ENCODE results near the gene GALK2. TPM values are rescaled to one million over a fixed set of nuclear protein-coding genes. Genes with fewer than 3 reads are reported as not detected.
A peak's percentile ranks its signal among the peaks of the same experiment; 100 is the strongest.
"Not testable (repeated sequence)": the region's sequence is repeated elsewhere in the genome, so short reads cannot be mapped to it uniquely, and the experiment has no call there.

The GALK2 gene
- total RNA-seq, 2 experiments from 2014 or later, result 23.1 to 24.6 TPM

DNA sequence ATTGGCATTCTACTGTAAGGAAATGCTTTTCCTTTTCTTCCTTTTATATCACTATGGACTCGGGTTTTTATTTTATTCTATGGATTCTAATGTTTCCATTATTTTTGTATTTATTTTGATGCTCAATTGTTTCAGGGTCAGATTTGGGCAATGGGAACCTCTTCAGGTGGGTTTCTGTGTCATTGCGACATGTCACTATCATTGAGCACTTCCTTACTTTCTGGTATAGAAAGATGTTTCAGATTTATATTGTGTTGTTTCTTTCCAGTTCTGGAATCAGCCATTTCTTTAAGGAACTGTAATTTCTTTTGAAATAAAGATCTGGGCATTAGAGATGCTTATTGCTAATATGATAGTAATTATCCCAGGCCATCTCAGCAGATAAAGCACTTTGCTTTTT, 21.8 kb downstream of the GALK2 start:
- POLR2A ChIA-PET, result no interaction called here
- Mint-ChIP-seq H3K27ac (no peak overlapping the region), H3K36me3 (ENCODE audit: low read depth) (peaks cover 3% of the 10 kb centered on the region), H3K4me1 (ENCODE audit: low read depth) (peaks cover 3% of the 10 kb centered on the region), H3K27me3 (ENCODE audit: low read depth) (no peaks in the 10 kb centered on the region), H3K4me3 (no peak overlapping the region), H3K9me3 (ENCODE audit: insufficient read depth) (no peaks in the 10 kb centered on the region)
- DNase-seq (no peak), ATAC-seq (no peak)
- CTCF ChIA-PET, result no interaction called here

DNA sequence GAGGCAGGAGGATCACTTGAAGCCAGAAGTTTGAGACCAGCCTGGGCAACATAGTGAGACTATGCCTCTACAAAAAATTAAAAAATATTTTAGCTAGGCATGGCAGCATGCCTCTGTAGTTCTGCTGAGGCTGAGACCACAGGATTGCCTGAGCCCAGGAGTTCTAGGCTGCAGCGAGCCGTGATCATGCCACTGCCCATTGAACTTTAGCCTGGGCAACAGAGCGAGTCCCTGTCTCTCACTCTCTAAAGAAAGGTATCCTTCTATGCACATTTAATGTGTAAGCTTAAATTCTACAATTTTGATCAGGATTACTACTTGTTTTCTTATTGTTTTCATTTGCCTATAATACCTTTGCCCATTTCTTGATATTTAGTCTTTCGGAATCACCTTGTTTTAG, 26.8 kb downstream of the GALK2 start:
- Mint-ChIP-seq H3K4me1 (ENCODE audit: low read depth) (peaks cover 3% of the 10 kb centered on the region), H3K9me3 (ENCODE audit: insufficient read depth) (no peaks in the 10 kb centered on the region), H3K4me3 (no peak overlapping the region), H3K27ac (no peak overlapping the region), H3K36me3 (ENCODE audit: low read depth) (peaks cover 7% of the 10 kb centered on the region), H3K27me3 (ENCODE audit: low read depth) (no peaks in the 10 kb centered on the region)
- ChIA-PET POLR2A (no interaction called here), CTCF (interaction anchor here (0.8 to 1.1 kb wide), 2 partner anchors 10 to 51 kb away, joined by 3 read pairs; no protein-coding TSS in a partner anchor)
- ATAC-seq, result no peak
- DNase-seq, result no peak

DNA sequence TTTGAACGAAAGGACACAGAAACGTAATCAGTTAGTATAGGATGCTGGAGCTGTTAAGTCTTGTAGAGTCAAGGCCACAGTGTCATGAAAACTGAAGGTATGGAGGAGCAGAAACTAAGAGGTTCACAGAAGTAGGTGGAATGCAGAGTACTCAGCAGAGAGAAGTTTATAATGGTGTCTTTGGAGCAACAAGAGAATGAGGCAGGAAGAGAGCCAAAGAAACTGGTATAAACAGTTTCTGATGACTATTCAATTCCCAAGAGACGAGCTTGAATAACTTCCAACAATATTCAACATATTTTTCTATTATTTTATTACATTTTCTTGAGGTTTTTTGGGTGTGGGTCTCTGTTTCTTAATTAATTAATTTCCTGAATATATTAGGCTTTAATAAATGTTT, 29.6 kb downstream of the GALK2 start:
- DNase-seq, result no peak
- ATAC-seq, result no peak
- Mint-ChIP-seq H3K36me3 (ENCODE audit: low read depth) (peaks cover 29% of the 10 kb centered on the region), H3K27ac (no peak overlapping the region), H3K27me3 (ENCODE audit: low read depth) (no peaks in the 10 kb centered on the region), H3K4me3 (no peak overlapping the region), H3K9me3 (ENCODE audit: insufficient read depth) (peaks cover 5% of the 10 kb centered on the region), H3K4me1 (ENCODE audit: low read depth) (peaks cover 3% of the 10 kb centered on the region)
- ChIA-PET POLR2A (no interaction called here), CTCF (no interaction called here)

DNA sequence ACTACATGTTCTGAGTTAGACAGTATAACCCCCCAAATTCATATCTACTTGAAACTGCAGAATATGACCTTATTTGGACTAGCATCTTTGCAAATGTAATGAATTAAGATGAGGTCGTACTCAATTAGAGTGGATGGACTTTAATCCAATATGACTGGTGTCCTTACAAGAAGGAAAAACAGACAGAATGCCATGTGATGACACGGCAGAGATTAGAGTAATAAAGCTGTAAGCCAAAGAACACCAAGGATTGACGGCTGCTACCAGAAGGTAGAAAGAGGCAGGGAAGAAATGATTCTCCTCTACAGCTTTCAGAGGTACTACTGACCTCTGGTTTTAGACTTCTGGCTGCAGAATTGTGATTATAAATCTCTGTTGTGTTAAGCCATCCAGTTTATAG, 30.3 kb downstream of the GALK2 start:
- POLR2A ChIA-PET, result no interaction called here
- Mint-ChIP-seq H3K27ac (no peak overlapping the region), H3K4me1 (ENCODE audit: low read depth) (peaks cover 3% of the 10 kb centered on the region), H3K9me3 (ENCODE audit: insufficient read depth) (peaks cover 9% of the 10 kb centered on the region), H3K4me3 (no peak overlapping the region), H3K36me3 (ENCODE audit: low read depth) (peaks cover 36% of the 10 kb centered on the region), H3K27me3 (ENCODE audit: low read depth) (no peaks in the 10 kb centered on the region)
- CTCF ChIA-PET, result no interaction called here
- no peak for DNase-seq
- no peak for ATAC-seq

DNA sequence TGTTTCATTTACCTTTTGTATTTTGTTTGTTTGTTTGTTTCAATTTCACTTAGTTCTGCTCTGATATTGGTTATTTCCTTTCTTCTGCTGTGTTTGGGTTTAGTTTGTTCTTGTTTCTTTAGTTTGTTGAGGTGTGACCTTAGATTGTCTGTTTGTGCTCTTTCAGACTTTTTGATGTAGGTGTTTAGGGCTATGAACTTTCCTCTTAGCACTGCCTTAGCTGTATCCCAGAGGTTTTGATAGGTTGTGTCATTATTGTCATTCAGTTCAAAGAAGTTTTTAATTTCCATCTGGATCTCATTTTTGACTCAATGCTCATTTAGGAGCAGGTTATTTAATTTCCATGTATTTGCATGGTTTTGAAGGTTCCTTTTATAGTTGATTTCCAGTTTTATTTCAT, 38.1 kb downstream of the GALK2 start:
- H3K27ac Mint-ChIP-seq; CTCF ChIA-PET; ATAC-seq; DNase-seq; H3K4me3 Mint-ChIP-seq; H3K4me1 Mint-ChIP-seq (ENCODE audit: low read depth); H3K27me3 Mint-ChIP-seq (ENCODE audit: low read depth): not testable (repeated sequence)
- peaks cover 52% of the 10 kb centered on the region for H3K9me3 Mint-ChIP-seq (ENCODE audit: insufficient read depth)
- peaks cover 72% of the 10 kb centered on the region for H3K36me3 Mint-ChIP-seq (ENCODE audit: low read depth)
- POLR2A ChIA-PET, result interaction anchor here (0.6 kb wide), 1 partner anchor 521 kb away, joined by 4 read pairs; no protein-coding TSS in a partner anchor

DNA sequence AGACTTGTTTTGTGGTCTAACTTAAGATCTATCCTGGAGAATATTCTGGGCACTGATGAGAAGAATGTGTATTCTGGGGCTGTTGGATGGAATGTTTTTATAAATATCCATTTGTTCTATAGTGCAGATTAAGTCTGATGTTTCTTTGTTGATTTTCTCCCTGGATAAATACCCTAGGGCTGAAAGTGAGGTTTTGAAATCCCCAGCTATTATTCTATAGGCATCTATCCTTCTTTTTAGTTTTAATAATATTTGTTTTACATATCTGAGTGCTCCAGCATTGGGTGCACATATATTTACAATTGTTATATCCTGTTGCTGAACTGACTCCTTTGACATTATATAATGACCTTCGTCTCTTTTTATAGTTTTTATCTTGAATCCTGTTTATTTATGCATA, 42.9 kb downstream of the GALK2 start:
- no peak overlapping the region for H3K4me3 Mint-ChIP-seq
- no peak overlapping the region for H3K27ac Mint-ChIP-seq
- no peaks in the 10 kb centered on the region for H3K4me1 Mint-ChIP-seq (ENCODE audit: low read depth)
- ATAC-seq (no peak), DNase-seq (no peak)
- peaks cover 28% of the 10 kb centered on the region for H3K9me3 Mint-ChIP-seq (ENCODE audit: insufficient read depth)
- peaks cover 40% of the 10 kb centered on the region for H3K36me3 Mint-ChIP-seq (ENCODE audit: low read depth)
- POLR2A ChIA-PET, result no interaction called here
- CTCF ChIA-PET, result no interaction called here
- no peaks in the 10 kb centered on the region for H3K27me3 Mint-ChIP-seq (ENCODE audit: low read depth)

DNA sequence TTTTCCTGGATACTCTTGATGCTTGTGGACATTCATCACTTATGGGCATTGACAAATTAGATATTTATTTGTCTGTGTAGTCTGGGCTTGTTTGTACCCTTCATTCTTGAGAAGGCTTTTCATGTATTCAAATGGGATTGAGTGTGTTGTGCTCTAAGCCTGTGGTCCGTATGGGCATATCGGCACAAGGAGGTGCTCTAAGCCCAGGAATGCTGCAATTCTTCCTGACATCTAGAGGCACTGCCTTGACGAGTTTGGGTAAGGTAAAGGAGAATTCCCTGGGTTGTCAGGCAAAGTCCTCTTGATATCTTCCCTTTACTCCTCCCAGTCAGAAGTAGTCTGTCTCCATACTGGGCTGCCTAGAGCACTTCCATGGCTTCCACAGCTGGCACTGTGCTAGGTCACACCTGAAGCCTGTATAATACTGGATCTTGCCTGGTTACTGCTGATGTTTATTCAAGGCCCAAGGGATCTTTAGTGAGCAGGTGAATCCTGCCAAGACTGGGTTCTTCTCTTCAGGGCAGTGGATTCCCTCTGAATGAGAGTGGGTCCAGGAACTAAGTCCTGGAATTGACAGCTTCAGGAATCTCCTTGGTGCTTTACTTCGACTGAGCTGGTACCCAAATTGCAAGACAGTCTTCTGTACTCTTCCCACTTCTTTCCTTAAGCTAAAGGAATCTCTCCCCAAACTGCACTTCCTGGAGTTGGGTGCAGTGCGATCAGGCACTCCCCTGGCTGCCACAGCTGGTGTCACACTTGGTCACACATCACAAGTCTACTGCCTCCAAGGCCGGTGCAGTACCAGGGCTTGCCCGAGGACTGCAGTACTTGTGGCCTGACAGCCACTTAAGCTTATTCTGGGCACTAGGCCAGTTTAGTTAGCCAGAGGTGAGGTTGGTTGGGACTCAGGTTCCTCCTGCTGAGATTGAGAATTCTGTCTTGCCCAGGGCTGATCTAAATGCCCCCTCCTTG, 46.0 kb downstream of the GALK2 start:
- H3K4me1 Mint-ChIP-seq (ENCODE audit: low read depth), result no peaks in the 10 kb centered on the region
- POLR2A ChIA-PET, result no interaction called here
- no peak overlapping the region for H3K4me3 Mint-ChIP-seq
- H3K9me3 Mint-ChIP-seq (ENCODE audit: insufficient read depth), result peaks cover 6% of the 10 kb centered on the region
- ATAC-seq (no peak), DNase-seq (no peak)
- H3K36me3 Mint-ChIP-seq (ENCODE audit: low read depth), result peaks cover 42% of the 10 kb centered on the region
- CTCF ChIA-PET, result interaction anchor here (1.2 kb wide), 1 partner anchor 60 kb away, joined by 3 read pairs; no protein-coding TSS in a partner anchor
- no peak overlapping the region for H3K27ac Mint-ChIP-seq
- H3K27me3 Mint-ChIP-seq (ENCODE audit: low read depth), result no peaks in the 10 kb centered on the region

DNA sequence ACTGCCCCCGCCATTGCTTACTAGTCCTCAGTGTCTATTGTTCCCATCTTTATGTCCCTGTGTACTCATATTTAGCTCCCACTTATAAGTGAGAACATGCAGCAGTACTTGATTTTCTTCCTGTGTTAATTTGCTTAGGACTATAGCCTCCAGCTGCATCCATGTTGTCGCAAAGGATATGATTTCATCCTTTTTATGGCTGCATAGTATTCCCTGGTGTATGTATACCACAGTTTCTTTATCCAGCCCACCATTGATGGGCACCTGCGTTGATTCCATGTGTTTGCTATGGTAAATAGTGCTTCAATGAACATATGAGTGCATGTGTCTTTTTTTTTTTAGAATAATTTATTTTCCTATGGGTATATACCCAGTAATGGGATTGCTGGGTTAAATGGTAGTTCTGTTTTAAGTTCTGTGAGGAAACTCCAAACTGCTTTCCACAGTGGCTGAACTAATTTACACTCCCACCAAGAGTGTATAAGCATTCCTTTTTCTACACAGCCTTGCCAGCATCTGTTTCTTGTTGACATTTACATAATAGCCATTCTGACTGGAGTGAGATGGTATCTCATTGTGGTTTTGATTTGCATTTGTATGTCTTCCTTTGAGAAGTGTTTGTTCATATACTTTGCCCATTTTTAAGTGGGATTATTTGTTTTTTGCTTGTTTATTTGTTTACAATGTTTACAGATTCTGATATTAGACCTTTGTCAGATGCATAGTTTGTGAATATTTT, 53.7 kb downstream of the GALK2 start:
- peaks cover 15% of the 10 kb centered on the region for H3K4me1 Mint-ChIP-seq (ENCODE audit: low read depth)
- H3K27ac Mint-ChIP-seq, result no peak overlapping the region
- ChIA-PET POLR2A (no interaction called here), CTCF (interaction anchor here (1.5 kb wide), 1 partner anchor 362 kb away, joined by 3 read pairs; no protein-coding TSS in a partner anchor)
- H3K4me3 Mint-ChIP-seq, result no peak overlapping the region
- DNase-seq (no peak), ATAC-seq (no peak)
- H3K9me3 Mint-ChIP-seq (ENCODE audit: insufficient read depth), result peaks cover 21% of the 10 kb centered on the region
- peaks cover 63% of the 10 kb centered on the region for H3K36me3 Mint-ChIP-seq (ENCODE audit: low read depth)
- no peaks in the 10 kb centered on the region for H3K27me3 Mint-ChIP-seq (ENCODE audit: low read depth)

DNA sequence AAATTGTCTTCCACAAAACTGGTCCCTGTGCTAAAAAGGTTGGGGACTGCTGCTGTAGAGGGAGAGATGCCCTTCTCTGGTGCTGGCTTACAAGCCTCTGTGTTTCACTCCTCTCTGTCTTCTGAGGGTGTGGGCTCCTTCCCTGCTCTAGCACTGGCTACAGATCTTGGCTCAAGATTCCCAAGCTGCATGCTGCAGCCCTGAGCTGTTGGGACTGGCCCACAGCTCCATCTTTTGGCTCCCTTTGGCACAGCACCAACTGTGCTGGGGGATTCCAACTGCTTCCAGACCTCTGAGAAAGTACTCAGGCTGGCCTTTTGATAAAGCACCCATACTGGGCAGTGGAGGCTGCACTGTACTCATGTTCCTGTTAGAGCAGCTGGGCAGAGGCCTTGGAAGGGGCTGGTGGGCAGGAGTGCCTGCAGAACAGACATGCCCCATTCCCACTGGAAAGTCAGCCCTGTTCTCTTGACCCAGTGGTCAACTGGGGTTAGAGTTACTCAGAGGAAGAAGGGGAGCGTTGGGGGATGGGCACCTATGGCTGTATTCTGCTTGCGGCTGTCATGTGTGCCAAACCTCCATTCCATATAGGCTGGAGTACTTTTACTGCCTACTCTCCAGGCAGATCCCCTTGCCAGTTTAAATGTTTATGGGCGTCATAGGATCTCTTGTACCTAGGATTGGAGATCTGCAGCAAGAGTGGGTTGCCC, 55.7 kb downstream of the GALK2 start:
- no peak for DNase-seq
- CTCF ChIA-PET, result no interaction called here

DNA sequence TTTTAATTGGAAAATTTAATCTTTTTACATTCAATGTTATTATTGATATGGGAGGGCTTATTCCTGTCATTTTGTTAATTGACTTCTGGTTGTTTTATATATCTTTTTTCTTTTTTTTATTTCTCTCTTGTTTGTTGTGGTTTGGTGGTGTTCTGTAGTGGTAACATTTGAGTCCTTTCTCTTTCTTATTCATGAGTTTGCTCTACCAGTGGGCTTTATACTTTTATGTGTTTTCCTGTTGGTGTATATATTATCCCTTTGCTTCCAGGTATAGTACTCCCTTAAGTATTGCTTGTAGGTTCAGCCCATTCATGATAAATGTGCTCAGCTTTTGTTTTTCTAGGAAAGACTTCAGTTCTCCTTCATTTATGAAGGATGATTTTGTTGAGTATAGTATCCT, 57.6 kb downstream of the GALK2 start:
- ATAC-seq, result peak; percentile 30
- CTCF ChIA-PET, result interaction anchor here (0.7 to 1.6 kb wide), 2 partner anchors 195 to 246 kb away, joined by 3 to 6 read pairs; no protein-coding TSS in a partner anchor
- DNase-seq, result no peak

More for the DNA sequence above, 55.7 kb downstream of the GALK2 start:
- peaks cover 65% of the 10 kb centered on the region for H3K36me3 Mint-ChIP-seq (ENCODE audit: low read depth)
- POLR2A ChIA-PET, result interaction anchor here (1.2 kb wide), 1 partner anchor 17 kb away, joined by 3 read pairs; no protein-coding TSS in a partner anchor
- H3K4me3 Mint-ChIP-seq, result no peak overlapping the region
- ATAC-seq, result no peak
- H3K27me3 Mint-ChIP-seq (ENCODE audit: low read depth), result no peaks in the 10 kb centered on the region
- H3K27ac Mint-ChIP-seq, result no peak overlapping the region
- H3K4me1 Mint-ChIP-seq (ENCODE audit: low read depth), result peaks cover 26% of the 10 kb centered on the region
- H3K9me3 Mint-ChIP-seq (ENCODE audit: insufficient read depth), result peaks cover 21% of the 10 kb centered on the region

DNA sequence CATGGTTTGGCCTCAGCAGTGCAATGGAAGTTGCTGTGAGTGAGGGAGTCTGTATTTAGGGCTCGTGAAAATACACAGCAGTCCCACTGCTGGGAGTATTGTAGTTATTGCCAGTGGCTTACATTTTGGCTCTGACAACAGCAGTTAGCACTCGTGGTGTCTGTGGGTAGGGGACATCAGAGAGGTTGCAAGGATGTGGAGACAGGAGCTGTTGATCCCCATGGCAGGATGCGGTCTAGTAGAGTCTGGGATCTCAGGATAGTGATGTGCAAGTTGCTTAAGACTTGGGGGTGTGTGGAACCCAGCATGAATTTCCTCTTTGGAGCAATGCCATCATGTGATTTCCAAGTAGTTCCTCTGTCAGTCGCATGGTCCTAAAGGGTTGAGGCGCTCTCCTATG, 59.9 kb downstream of the GALK2 start:
- H3K27me3 Mint-ChIP-seq (ENCODE audit: low read depth), result no peaks in the 10 kb centered on the region
- no peak for ATAC-seq
- H3K36me3 Mint-ChIP-seq (ENCODE audit: low read depth), result peaks cover 69% of the 10 kb centered on the region
- no peak overlapping the region for H3K4me3 Mint-ChIP-seq
- peaks cover 21% of the 10 kb centered on the region for H3K9me3 Mint-ChIP-seq (ENCODE audit: insufficient read depth)
- H3K27ac Mint-ChIP-seq, result no peak overlapping the region
- POLR2A ChIA-PET, result no interaction called here
- DNase-seq, result no peak
- CTCF ChIA-PET, result no interaction called here
- H3K4me1 Mint-ChIP-seq (ENCODE audit: low read depth), result peaks cover 31% of the 10 kb centered on the region

More for the DNA sequence above, 57.6 kb downstream of the GALK2 start:
- POLR2A ChIA-PET, result no interaction called here
- H3K27ac Mint-ChIP-seq, result peak overlapping the region; percentile 65
- H3K36me3 Mint-ChIP-seq (ENCODE audit: low read depth), result peaks cover 69% of the 10 kb centered on the region
- no peaks in the 10 kb centered on the region for H3K27me3 Mint-ChIP-seq (ENCODE audit: low read depth)
- H3K4me3 Mint-ChIP-seq, result no peak overlapping the region
- H3K9me3 Mint-ChIP-seq (ENCODE audit: insufficient read depth), result peaks cover 21% of the 10 kb centered on the region
- peaks cover 26% of the 10 kb centered on the region for H3K4me1 Mint-ChIP-seq (ENCODE audit: low read depth)
